Kidney (tissue), 14 donors: ENCODE data around the gene CACNG5. TPM values are rescaled to one million over a fixed set of nuclear protein-coding genes. Genes with fewer than 3 reads are reported as not detected.

Experiments
- DNase-seq, 5 donors: peaks; one replicate each; pipeline ENCODE4 v3.0.0-alpha.2; 2013 to 2020
- FAIRE-seq: peaks from 2 replicates; lab custom pipeline; 2012; peaks lifted over from hg19 to GRCh38; lab: Jason Lieb, UNC
- H3K27ac ChIP-seq, 2 donors: one replicate each; pipeline ENCODE4 v1.7.0; 2013; ENCODE audit warnings: low read depth in 2 of 2, low read length in 2 of 2, inconsistent platforms in 1 of 2
- H3K27me3 ChIP-seq: one replicate; pipeline ENCODE4 v1.7.1; 2013; ENCODE audit warnings: low read length, inconsistent platforms; ENCODE audit not compliant: control insufficient read depth, insufficient read depth
- H3K36me3 ChIP-seq, 3 donors: one replicate each; pipeline versions ENCODE4 v1.7.0 to v1.7.1; 2013; ENCODE audit warnings: low read length in 3 of 3, control low read depth in 1 of 3, inconsistent platforms in 1 of 3; ENCODE audit not compliant: insufficient read depth in 3 of 3, control insufficient read depth in 2 of 3
- H3K4me1 ChIP-seq, 3 donors: one replicate each; pipeline versions ENCODE4 v1.7.0 to v1.7.1; 2013; ENCODE audit warnings: low read length in 3 of 3, inconsistent platforms in 1 of 3, low read depth in 1 of 3; ENCODE audit not compliant: control insufficient read depth in 2 of 3, insufficient read depth in 2 of 3
- H3K4me3 ChIP-seq, 3 donors: one replicate each; pipeline versions ENCODE4 v1.7.0 to v1.8.1; 2013; ENCODE audit warnings: low read length in 3 of 3, control low read depth in 1 of 3, inconsistent platforms in 1 of 3
- H3K9ac ChIP-seq, 3 donors: one replicate each; pipeline versions ENCODE4 v1.7.0 to v1.7.1; 2013; ENCODE audit warnings: low read length in 3 of 3, control low read depth in 1 of 3, inconsistent platforms in 1 of 3
- H3K9me3 ChIP-seq, 3 donors: one replicate each; pipeline versions ENCODE4 v1.7.0 to v1.7.1; 2013; ENCODE audit warnings: low read length in 3 of 3, control low read depth in 1 of 3, inconsistent platforms in 1 of 3; ENCODE audit not compliant: control insufficient read depth in 2 of 3, insufficient read depth in 1 of 3
- intact Hi-C: fragments of 100-400 bp; cut with DNase I; formaldehyde crosslinking; loops from one replicate; pipeline ENCODE4 v1.11.1; 2022
- polyA plus RNA-seq: library from polyadenylated mRNA; stranded (reverse); fragments of 350-450 nt; fragmentation: Illumina TruSeq; extraction: RNeasy Lipid Tissue Mini Kit (QIAGEN cat#74804); gene quantifications from one replicate; pipeline ENCODE4 v1.2.3, GENCODE V29; 2014; ENCODE audit warnings: low read depth, low replicate concordance; ENCODE audit not compliant: insufficient read depth
- total RNA-seq: library from RNA; stranded (reverse); fragmentation: NEBNext Ultra II Directional; extraction: Animal tissue kit (Norgen Biotek cat#: 25700); gene quantifications from one replicate; pipeline ENCODE4 v1.2.1, GENCODE V29; 2021
- TF ChIP-seq, protein P1 (sequence below): IDR thresholded peaks from 3 replicates; pipeline ENCODE4 v1.5.1; 2012; ENCODE audit warnings: mild to moderate bottlenecking, moderate library complexity, borderline replicate concordance; ENCODE audit not compliant: insufficient read depth; ENCODE audit errors: extremely low read depth
- donor health status: control.
- donor health status: control.
- donor health status: control.
- donor health status: control.
- donor health status: control.
- donor health status: DM: yes; HTN: yes; CAD: no.
- donor health status: Normal renal cell carcinoma (clear cell type).

Gene CACNG5
- total and polyA plus RNA-seq, 2 donors from 2014 or later = not detected

GRCh38 chr17:66849032-66849655 lies 14.2 kb downstream of the CACNG5 start:
- no peaks in the 10 kb centered on the region for H3K4me1 ChIP-seq
- no peaks in the 10 kb centered on the region for H3K27me3 ChIP-seq
- no peak for DNase-seq
- no peak overlapping the region for H3K4me3 ChIP-seq
- FAIRE-seq = no peak
- no peaks in the 10 kb centered on the region for H3K36me3 ChIP-seq
- H3K27ac ChIP-seq = no peak overlapping the region
- H3K9ac ChIP-seq = no peak overlapping the region
- TF ChIP-seq, protein P1, sequence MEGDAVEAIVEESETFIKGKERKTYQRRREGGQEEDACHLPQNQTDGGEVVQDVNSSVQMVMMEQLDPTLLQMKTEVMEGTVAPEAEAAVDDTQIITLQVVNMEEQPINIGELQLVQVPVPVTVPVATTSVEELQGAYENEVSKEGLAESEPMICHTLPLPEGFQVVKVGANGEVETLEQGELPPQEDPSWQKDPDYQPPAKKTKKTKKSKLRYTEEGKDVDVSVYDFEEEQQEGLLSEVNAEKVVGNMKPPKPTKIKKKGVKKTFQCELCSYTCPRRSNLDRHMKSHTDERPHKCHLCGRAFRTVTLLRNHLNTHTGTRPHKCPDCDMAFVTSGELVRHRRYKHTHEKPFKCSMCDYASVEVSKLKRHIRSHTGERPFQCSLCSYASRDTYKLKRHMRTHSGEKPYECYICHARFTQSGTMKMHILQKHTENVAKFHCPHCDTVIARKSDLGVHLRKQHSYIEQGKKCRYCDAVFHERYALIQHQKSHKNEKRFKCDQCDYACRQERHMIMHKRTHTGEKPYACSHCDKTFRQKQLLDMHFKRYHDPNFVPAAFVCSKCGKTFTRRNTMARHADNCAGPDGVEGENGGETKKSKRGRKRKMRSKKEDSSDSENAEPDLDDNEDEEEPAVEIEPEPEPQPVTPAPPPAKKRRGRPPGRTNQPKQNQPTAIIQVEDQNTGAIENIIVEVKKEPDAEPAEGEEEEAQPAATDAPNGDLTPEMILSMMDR = no peak
- H3K9me3 ChIP-seq = peaks cover 0 to 3% (median 0%) of the 10 kb centered on the region in 3 donors
- intact Hi-C loops = no loop called here

- Histone ChIP-seq H3K4me3 (no peak overlapping the region), H3K27me3 (no peaks in the 10 kb centered on the region), H3K4me1 (no peaks in the 10 kb centered on the region), H3K9ac (no peak overlapping the region), H3K27ac (no peak overlapping the region), H3K9me3 (peaks cover 0 to 8% (median 3%) of the 10 kb centered on the region in 3 donors), H3K36me3 (no peaks in the 10 kb centered on the region)
- DNase-seq (no peak), FAIRE-seq (no peak)
- TF ChIP-seq, protein P1 = no peak
- intact Hi-C loops = no loop called here
Measured at GRCh38 chr17:66849851-66850580, 15.1 kb downstream of the CACNG5 start.

DNA sequence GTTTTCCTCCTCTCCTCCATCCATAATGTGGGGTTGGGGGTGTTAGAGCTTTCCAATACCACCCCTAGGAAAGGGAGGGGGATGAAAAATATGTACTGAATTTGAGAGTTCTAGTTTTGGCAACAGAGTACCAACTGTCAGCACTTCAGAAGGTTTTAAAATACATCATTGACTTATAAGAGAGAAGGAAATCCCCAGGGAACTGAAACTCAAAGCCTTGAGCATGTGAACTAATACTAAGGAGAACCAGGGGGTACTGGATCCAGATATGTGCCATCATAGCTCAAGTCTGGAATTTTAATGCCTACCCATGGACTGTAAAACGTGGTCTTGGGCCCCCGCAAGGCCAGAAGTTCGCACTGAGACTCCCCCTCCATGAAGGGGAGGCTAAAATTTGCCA lies 15.8 kb downstream of the CACNG5 start:
- FAIRE-seq (no peak), DNase-seq (no peak)
- no peak overlapping the region for H3K4me3 ChIP-seq
- TF ChIP-seq, protein P1 = no peak
- intact Hi-C loops = no loop called here
- no peaks in the 10 kb centered on the region for H3K4me1 ChIP-seq
- no peak overlapping the region for H3K9ac ChIP-seq
- peaks cover 0 to 9% (median 3%) of the 10 kb centered on the region in 3 donors for H3K9me3 ChIP-seq
- no peaks in the 10 kb centered on the region for H3K36me3 ChIP-seq
- no peaks in the 10 kb centered on the region for H3K27me3 ChIP-seq
- no peak overlapping the region for H3K27ac ChIP-seq
